Right lobe of liver (tissue), 4 donors: ENCODE results near the gene TRPM6.

Experiments
- POLR2A ChIP-seq: fragments of 450-650 bp; IDR thresholded peaks from one replicate; pipeline ENCODE4 v1.6.1; 2017; ENCODE audit warnings: antibody characterized with exemption, mild to moderate bottlenecking
- TF ChIP-seq, protein P1 (sequence below), 4 donors: fragments of 200-600 bp in 3 of 4; fragments of 450-650 bp in 1 of 4; IDR thresholded peaks; one replicate each; pipeline versions ENCODE4 v1.5.1 to v1.8.0; 2016 to 2022; ENCODE audit warnings: antibody characterized with exemption in 4 of 4, mild to moderate bottlenecking in 2 of 4
- donor health status: DM: no; HTN: no; CAD: no.
- donor health status: DM: no; HTN: no; CAD: no.
- donor health status: DM: no; HTN: yes; CAD: no.

DNA sequence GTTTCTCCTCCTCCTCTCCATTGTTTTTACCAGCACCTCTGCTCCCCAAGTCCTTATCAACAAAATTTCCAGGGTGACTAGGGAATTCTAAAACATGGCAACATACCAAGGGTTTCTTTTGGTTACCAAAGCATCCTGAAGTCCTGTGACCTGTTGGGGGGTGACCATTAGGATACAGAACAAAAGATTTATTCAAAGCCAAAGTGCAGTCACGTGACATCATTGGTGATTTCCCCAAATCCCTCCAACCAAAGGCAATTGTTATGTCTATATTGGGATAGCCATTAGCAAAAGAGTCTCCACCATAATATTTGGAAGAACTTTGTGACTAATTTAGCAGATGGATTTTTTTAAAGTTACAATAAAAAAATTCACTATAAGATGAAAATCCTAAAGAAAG is 168.4 kb downstream of the TRPM6 start:
- TF ChIP-seq, protein P1, sequence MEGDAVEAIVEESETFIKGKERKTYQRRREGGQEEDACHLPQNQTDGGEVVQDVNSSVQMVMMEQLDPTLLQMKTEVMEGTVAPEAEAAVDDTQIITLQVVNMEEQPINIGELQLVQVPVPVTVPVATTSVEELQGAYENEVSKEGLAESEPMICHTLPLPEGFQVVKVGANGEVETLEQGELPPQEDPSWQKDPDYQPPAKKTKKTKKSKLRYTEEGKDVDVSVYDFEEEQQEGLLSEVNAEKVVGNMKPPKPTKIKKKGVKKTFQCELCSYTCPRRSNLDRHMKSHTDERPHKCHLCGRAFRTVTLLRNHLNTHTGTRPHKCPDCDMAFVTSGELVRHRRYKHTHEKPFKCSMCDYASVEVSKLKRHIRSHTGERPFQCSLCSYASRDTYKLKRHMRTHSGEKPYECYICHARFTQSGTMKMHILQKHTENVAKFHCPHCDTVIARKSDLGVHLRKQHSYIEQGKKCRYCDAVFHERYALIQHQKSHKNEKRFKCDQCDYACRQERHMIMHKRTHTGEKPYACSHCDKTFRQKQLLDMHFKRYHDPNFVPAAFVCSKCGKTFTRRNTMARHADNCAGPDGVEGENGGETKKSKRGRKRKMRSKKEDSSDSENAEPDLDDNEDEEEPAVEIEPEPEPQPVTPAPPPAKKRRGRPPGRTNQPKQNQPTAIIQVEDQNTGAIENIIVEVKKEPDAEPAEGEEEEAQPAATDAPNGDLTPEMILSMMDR (IDR thresholded peaks at IDR 0.05), result no peak
- TF ChIP-seq POLR2A, result no peak
